GM18909 (cell line): ENCODE results near the gene HMBS.
"Not testable (repeated sequence)": the region's sequence is repeated elsewhere in the genome, so short reads cannot be mapped to it uniquely, and the experiment has no call there.

Experiments used
- ATAC-seq: cut with Tn5 transposase; IDR thresholded peaks from one replicate; pipeline ENCODE4 v1.9.1; 2021; ENCODE audit warnings: mild to moderate bottlenecking; ENCODE audit not compliant: unreplicated experiment, poor library complexity

HMBS gene

DNA sequence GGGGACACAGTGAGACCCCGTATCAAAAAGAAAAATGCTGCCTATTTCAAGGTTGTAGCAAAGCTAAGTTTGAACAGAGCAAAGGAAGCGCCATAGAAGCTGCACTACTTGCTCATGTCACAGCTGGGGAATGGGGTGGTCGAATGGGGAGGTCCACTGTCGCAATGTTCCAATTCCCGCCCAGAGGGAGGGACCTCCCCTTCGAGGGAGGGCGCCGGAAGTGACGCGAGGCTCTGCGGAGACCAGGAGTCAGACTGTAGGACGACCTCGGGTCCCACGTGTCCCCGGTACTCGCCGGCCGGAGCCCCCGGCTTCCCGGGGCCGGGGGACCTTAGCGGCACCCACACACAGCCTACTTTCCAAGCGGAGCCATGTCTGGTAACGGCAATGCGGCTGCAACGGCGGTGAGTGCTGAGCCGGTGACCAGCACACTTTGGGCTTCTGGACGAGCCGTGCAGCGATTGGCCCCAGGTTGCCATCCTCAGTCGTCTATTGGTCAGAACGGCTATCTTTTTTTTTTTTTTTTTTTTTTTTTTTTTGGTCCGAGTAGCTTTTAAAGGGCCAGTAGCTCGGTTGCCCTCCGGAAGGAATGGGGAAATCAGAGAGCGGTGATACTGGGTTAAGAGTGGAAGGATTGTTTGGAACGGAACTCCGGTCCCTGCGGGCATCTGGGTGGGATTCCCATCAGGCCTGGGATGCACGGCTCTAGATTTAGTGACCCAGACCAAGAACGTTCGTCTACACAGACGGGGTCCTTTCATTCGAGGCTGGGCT is at the start of gene HMBS:
Gene HMBS, plus strand, starts transcription at position 219 of the 774 bp plus-strand sequence. Its CDS starts 153 bp downstream, at position 372.
- ATAC-seq = peak; percentile 87

DNA sequence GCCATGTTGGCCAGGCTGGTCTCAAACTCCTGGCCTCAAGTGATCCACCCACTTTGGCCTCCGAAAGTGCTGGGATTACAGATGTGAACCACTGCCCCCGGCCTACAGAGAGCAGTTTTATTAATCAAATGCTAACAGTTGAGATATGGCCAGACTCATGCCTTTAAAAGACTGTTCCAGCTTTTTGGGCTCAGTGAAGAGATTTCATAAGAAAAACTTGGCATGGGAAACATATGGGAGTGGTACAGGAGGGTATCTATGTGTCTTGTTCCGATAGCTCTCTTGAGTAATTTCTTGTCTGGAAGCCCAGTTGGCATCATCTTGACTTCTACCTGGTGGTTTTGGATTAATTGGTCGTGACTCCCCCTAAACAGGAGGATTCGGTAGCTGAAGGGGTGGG is 45.8 kb upstream of the HMBS start:
- no peak for ATAC-seq

DNA sequence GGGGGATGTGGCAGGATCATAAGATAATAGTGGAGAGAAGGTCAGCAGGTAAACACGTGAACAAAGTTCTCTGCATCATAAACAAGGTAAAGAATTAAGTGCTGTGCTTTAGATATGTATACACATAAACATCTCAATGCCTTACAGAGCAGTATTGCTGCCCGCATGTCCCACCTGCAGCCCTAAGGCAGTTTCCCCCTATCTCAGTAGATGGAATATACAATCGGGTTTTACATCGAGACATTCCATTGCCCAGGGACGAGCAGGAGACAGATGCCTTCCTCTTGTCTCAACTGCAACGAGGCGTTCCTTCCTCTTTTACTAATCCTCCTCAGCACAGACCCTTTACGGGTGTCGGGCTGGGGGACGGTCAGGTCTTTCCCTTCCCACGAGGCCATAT is 45.2 kb upstream of the HMBS start:
- not testable (repeated sequence) for ATAC-seq

DNA sequence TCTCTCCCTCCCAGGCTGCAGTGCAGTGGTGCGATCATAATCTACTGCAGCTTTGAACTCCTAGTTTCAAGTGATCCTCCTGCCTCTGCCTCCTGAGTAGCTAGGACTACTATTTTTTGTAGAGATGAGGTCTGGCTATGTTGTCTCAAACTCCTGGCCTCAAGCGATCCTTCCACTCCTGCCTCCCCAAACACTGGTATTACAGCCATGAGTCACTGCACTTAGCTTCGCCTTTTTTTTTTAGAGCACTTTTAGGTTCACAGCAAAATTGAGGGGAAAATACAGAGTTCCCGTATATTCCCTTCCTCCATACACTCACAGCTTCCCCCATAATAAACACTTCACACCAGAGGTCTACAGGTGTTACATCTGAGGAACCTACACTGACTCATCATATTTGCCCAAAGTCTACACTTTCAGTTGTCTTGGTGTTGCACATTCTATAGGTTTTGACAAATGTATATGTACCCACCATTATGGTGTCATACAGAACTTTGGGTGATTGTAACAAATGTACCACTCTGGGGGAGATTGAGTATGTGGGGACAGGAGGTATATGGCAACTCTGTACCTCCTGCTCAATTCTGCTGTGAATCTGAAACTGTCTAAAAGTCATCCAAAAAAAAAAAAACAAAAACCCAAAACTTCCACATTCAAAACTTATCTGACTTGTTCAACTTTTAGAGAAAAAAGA is 42.7 kb upstream of the HMBS start:
- ATAC-seq = no peak

DNA sequence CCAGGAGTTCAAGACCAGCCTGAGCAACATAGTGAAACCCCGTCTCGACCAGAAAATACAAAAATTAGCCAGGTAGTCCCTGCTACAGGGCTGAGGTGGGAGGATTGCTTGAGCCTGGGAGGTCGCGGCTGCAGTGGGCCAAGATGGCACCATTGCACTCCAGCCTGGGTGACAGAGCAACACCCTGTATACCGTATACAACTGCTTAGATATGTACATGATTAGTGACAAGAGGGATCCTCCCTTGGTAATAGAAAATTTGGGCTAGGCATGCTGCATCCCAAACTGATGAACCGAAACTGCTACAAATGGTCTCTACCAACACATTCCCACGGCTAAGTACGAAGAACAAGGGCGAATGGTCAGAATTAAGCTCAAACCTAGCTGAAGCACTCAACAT is 41.8 kb upstream of the HMBS start:
- ATAC-seq = no peak

DNA sequence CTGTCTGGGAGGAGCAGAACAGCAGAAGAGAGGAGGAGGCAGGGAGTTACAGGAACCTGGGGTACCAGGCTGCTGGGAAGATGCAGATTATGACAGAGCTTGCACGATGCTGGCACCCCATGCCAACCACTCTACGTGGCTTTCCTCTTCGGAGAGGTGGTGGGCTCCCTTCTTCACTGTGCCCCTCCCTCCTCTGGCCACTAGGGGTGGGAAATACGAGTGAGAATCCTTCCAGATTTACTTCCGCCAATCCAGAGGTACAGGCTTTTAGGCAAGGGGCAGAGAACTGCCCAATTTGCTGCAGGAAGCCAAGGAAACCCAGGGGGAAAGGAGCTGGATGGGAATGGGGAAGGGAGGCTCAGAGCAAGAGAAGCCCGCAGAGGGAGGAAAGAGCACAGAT is 40.0 kb upstream of the HMBS start:
- ATAC-seq = no peak

DNA sequence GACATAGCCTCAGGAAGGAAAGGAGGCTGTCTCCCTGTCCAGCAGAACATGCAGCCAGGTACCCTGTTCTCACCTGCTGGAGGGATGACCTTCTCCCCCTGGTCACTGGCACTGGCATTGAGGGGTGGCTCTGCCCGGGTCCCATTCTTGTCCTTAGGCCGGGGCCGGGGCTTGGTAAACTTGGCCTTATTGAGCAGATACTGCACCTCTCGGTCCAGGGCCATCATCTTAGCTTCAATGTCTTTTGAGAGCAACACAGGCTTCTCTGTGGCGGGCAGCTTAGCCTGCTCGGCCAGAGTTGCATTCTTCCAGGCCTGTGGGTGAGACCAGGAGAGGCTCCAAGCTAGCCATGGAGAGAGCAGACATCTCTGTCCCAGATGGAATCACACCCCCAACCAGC is 38.2 kb upstream of the HMBS start:
- no peak for ATAC-seq

DNA sequence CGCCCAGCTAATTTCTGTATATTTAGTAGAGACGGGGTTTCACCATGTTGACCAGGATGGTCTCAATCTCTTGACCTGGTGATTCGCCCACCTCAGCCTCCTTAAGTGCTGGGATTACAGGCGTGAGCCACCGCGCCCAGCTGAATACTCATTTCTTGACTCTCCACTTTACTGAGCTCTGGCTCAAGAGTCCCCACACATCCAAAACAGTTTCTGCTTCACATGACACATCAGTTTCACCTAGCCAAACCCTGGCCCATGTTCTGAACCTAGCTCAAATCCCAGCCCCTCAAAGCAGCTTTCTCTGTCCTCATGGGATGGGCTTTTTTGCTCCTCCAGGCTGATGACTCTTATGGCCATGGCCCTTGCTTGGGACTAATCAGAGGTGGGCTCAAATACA is 37.5 kb upstream of the HMBS start:
- ATAC-seq = no peak

DNA sequence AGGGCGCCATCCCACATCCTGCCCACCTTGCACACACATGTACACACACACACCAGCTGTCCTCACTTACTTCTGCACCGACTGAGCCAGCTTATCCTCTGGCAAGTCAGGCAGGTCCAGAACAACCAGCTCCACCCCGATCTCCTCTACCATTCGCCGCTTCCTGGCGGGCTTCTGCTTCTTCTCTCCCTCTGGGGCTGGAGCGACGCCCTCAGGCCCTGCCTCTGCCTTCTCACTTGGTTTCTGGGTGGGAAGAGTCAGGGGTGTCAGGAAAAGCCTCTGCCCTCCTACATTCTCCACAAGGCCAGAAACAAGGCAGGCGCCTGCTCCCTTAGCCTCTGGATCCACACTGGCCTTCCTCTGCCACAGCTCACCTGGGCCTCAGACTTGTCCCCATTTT is 36.0 kb upstream of the HMBS start:
- ATAC-seq = no peak

DNA sequence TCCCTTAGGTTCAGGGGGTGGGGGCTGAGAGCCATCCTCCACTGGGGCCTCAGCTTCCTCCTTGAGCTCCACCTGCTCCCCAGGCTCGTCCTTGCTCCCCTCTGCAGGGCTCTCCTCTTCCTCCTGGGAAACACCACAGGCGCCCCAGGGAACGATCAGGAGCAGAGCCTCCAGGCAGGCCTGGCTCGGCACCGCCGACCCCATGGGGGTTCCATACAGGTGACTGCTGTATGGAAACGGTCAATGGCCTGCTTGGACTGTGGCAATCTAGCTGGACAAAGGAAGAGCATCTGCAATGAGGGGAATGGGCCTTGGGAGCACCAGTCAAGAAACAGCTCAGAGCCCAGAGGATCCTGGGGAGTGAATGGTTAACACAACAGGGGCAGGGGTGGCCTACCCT is 35.6 kb upstream of the HMBS start:
- ATAC-seq = no peak

DNA sequence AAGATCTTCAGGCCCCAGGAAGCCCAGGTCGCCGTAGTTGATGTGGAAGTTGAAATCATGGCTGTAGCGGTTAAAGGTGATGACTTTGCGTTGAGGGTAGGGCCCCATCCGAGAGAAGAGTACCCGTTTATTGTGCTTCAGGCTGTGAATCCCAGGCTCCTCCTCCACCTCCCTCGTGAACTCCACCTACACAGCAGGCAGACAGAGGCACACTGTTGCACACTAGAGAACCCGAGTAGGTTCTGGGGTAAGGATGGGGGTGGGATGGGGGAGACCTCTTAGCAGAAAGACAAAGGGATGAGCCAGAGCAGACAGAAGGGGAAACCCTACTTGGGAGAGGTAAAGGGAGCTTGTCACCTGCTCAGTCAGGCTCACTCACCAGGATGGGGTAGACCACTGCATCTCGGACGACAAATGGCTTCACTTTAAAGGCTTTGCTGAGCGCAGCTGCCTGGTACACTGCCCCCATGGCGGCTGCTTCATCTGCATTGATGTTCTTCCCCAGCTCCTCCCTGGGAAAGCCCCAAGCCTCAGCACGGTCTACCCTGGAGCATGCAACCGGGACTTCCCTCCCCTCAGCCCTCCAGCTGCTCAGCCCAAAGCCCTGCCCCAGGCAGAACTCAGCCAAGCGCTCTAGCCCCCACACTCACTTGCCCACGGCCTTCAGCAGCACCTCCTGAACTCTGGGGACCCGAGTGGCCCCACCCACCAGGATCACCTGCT is 33.1 kb upstream of the HMBS start:
- ATAC-seq = peak; percentile 54

DNA sequence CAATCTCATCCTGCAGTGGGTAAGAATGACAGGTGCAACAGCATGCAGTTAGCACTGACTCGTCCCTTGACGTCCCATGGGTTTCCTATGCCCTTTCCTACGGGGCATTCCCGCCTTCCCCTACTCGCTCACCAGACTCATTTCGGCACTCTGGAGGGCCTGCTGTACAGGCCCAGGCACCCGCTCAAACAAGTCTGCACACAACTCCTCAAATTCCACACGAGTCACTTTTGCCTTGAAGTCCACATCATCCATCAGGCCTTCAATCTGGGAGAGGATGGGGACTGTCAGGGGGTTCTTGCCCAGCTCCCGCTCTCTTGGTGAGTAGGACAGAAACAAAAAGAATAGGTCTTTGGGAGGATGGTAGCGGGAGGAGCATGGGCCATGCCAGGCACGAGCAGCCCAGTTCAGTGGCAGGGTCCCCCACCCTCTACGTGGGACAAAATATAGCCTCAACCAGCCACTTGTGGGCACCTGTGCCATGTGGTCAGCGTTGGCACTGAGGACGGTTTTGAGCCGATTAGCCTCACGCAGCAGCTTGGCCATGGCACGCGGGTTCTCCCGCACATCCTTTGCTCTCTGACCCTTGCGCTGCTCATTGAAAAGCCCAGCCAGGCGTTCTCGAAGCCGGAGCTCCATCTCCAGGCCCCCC is 32.4 kb upstream of the HMBS start:
- no peak for ATAC-seq

DNA sequence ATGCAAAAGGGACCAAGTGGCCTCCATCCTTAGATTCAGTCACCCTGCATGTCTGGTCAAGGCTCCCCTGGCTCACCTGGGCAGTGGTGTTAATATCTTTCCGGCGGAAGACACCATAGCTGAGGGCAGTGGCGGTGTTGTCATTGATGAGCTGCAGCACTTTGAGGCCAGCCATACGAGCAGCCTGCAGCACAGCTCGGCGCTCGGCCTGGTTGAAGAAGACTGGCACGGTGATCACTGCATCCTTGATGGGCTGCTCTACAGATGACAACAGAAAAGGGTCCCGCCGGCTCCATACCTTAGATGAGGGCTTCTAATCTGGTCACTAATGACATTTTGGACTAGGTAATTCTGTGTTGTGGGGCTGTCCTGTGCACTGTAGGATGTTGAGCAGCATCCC is 30.3 kb upstream of the HMBS start:
- no peak for ATAC-seq

DNA sequence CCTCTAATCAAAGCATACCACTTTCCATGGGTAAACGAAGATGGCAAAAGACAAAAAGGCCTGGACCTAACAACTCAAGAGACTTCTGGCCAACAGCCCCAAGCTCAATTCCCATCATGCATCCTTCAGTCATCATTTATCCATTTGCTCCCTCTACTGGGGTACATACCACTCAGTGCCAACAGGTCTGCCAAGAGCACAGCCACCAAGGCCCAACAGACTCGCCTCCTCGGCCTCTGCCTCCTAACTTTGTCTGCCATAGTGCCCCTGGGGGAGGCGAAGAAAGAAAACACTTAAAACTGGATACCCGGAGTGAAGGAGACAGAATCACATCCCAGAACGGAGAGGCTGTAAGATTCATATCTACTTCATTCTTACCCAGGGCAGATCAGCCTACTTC is 28.8 kb upstream of the HMBS start:
- ATAC-seq = no peak

DNA sequence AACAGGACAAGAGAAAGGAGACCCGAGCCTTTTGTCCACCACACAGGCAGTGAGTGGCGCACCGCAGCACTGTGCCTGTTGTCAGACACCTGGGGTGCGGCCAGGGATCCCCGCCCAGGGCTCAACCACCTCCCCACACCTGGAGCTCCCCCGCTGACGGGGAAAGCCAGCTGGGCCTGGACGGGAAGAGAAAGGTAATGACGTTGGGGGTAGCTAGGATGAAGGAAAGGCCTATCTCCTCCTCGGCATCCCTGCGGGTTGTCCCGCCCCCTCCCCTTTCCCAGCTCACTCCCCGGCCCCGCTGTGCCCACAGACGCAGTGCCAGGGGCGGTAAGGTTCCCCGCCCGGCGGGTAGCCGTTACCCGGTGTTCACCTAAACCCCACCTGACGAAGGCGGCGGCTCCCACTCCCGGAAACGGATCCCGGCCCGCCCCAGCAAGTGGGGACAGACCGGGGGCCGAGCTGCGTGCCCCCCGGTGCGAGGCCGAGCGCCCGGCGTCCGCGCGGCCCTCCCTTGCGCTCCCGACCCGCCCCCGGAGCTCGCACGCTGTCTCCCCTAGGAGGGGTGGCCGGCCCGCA is 28.2 kb upstream of the HMBS start:
- ATAC-seq = no peak

DNA sequence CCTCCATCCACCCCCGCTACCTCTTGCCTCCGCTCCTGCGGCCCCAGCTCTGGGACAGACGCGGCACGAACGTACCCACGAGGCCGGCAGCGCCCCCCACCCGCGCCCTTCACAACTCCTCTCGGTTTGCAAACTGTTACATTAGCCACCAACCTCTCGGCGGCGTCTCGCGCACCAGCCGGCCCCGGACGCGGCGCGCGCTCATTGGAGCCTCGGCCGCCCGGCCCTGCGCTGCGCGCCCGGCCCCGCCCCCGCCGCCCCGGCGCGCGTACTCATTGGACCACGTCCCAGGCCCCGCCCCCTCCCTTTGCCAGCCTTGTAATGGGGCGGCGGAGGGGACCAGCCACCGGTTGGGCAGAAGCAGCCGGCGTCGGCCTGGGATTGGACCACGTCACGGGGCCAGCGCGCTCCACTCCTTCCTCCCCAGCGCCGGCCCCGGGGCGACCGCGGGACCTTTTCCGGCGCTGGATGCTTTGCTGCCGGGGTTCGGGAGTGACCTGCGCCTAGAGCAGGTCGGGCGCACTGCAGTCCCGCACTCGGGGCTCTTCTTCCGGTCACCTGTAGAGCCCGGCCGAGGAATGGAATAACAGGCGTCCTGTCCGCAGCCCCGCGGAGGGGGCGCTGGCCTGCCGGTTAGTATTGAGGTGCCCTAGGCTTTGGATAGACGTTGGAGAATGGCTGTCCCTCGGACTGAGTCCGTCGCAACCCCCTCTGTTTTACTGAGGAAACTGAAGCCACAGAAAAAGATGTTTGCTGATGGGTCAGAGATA is 27.5 kb upstream of the HMBS start, which contains the start of gene HYOU1:
Gene HYOU1, minus strand, starts transcription at position 206 of the 770 bp plus-strand sequence. CDS start 1,045 bp downstream, outside the sequence.
- ATAC-seq = peak; percentile 92

DNA sequence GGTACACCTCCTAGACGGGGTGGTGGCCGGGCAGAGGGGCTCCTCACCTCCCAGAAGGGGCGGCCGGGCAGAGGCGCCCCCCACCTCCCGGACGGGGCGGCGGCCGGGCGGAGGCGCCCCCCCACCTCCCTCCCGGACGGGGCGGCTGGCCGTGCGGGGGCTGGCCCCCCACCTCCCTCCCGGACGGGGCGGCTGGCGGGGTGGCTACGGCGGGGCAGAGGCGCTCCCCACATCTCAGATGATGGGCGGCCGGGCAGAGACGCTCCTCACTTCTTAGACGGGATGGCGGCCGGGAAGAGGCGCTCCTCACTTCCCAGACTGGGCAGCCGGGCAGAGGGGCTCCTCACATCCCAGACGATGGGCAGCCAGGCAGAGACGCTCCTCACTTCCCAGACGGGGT is 25.6 kb upstream of the HMBS start:
- ATAC-seq = not testable (repeated sequence)

DNA sequence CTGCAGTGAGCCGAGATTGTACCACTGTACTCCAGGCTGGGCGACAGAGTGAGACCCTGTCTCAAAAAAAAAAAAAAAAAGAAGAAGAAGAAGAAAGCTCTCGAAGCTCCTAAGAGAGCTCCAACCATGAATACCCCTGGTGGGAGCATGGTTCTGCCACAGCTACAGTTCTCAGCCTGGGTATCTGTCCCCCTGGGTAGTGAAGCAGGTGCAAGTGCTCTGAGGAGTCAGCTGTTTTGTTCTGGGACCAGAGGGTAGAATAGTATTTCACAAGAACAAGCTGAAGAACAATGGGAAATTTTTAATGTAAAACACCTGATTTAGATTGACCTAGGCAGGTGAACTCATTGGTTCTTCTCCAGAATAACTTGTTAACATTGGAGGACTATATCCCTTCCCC is 23.4 kb upstream of the HMBS start:
- no peak for ATAC-seq

DNA sequence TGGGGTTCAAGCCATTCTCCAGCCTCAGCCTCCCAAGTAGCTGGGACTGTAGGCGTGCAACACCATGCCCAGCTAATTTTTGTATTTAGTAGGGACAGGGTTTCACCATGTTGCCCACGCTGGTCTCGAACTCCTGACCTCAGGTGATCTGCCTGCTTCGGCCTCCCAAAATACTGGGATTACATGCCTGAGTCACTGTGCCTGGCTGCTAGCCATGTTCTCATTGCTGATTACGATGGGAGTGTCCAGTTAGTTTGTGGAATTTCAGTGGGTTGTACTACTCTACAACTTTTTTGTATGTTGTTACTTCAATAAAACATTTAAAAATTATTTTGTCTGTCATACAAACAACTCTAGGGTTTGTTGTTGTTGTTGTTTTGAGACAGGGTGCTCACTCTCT is 21.9 kb upstream of the HMBS start:
- no peak for ATAC-seq

DNA sequence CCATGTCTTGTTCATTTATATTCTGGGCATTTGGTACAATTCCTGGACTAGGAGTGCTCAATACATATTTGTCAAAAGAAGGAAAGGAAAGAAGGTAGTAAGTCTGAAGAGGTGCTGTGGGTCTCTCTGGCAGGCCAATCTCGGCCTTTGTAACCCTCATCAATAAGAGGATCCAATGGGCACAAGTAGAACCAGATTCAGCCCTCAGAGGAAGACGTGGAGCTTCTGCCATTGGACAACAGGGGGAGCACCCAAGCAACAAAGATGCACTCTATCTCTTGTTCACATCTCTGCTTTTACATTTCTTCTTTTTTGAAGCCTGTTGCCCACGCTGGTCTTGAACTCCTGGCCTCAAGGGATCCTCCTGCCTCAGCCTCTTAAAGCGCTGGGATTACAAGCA is 19.3 kb upstream of the HMBS start:
- ATAC-seq = no peak
